GM12878 (cell line): ENCODE data around the gene TDRD9.

ENCODE experiments used
- ZNF217 ChIP-seq: fragments of 450-650 bp; IDR thresholded peaks from 2 replicates; pipeline ENCODE4 v1.6.1; 2017; ENCODE audit warnings: antibody characterized with exemption, mild to moderate bottlenecking
- TF ChIP-seq, protein P1 (sequence below): fragments of 450-650 bp; formaldehyde crosslinking; IDR thresholded peaks from 2 replicates; pipeline ENCODE4 v1.4.0; 2020; ENCODE audit warnings: mild to moderate bottlenecking, moderate library complexity
- TF ChIP-seq, protein P2 (sequence below): IDR thresholded peaks from 2 replicates; pipeline ENCODE4 v1.6.1; 2011; ENCODE audit warnings: low read depth, low read length, improper control_type of control experiment, borderline replicate concordance

GRCh38 chr14:103916636-103917262 is 11.5 kb upstream of the TDRD9 start:
- TF ChIP-seq, protein P1, sequence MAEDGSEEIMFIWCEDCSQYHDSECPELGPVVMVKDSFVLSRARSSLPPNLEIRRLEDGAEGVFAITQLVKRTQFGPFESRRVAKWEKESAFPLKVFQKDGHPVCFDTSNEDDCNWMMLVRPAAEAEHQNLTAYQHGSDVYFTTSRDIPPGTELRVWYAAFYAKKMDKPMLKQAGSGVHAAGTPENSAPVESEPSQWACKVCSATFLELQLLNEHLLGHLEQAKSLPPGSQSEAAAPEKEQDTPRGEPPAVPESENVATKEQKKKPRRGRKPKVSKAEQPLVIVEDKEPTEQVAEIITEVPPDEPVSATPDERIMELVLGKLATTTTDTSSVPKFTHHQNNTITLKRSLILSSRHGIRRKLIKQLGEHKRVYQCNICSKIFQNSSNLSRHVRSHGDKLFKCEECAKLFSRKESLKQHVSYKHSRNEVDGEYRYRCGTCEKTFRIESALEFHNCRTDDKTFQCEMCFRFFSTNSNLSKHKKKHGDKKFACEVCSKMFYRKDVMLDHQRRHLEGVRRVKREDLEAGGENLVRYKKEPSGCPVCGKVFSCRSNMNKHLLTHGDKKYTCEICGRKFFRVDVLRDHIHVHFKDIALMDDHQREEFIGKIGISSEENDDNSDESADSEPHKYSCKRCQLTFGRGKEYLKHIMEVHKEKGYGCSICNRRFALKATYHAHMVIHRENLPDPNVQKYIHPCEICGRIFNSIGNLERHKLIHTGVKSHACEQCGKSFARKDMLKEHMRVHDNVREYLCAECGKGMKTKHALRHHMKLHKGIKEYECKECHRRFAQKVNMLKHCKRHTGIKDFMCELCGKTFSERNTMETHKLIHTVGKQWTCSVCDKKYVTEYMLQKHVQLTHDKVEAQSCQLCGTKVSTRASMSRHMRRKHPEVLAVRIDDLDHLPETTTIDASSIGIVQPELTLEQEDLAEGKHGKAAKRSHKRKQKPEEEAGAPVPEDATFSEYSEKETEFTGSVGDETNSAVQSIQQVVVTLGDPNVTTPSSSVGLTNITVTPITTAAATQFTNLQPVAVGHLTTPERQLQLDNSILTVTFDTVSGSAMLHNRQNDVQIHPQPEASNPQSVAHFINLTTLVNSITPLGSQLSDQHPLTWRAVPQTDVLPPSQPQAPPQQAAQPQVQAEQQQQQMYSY = no peak
- TF ChIP-seq, protein P2, sequence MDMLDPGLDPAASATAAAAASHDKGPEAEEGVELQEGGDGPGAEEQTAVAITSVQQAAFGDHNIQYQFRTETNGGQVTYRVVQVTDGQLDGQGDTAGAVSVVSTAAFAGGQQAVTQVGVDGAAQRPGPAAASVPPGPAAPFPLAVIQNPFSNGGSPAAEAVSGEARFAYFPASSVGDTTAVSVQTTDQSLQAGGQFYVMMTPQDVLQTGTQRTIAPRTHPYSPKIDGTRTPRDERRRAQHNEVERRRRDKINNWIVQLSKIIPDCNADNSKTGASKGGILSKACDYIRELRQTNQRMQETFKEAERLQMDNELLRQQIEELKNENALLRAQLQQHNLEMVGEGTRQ = no peak
- no peak for TF ChIP-seq ZNF217
